Esophagus squamous epithelium (tissue), 5 donors: Measurements from ENCODE around the gene SLC22A31. TPM values are rescaled to one million over a fixed set of nuclear protein-coding genes. Genes with fewer than 3 reads are reported as not detected.

Source experiments
- DNase-seq: peaks from one replicate; lab custom pipeline; 2025; lab: John Stamatoyannopoulos, UW
- H3K27ac ChIP-seq, 4 donors: fragments of 200-600 bp; sonication (generic); one replicate each; pipeline ENCODE4 v1.5.1; 2016 to 2019; ENCODE audit warnings: mild to moderate bottlenecking in 1 of 4
- H3K27me3 ChIP-seq, 4 donors: fragments of 200-600 bp; sonication (generic); 1 replicate in 3 of 4; 2 replicates in 1 of 4; pipeline versions ENCODE4 v1.5.1 to v1.6.0; 2017 to 2021; ENCODE audit warnings: antibody characterized with exemption in 1 of 4
- H3K36me3 ChIP-seq, 3 donors: fragments of 200-600 bp; sonication (generic); one replicate each; pipeline ENCODE4 v1.5.1; 2016 to 2019
- H3K4me1 ChIP-seq, 3 donors: fragments of 200-600 bp; sonication (generic); one replicate each; pipeline ENCODE4 v1.5.1; 2017 to 2019
- H3K4me3 ChIP-seq, 4 donors: fragments of 200-600 bp; sonication (generic); 1 replicate in 3 of 4; 2 replicates in 1 of 4; pipeline ENCODE4 v1.5.1; 2016 to 2019; ENCODE audit warnings: mild to moderate bottlenecking in 2 of 4, moderate library complexity in 1 of 4
- H3K9me3 ChIP-seq, 3 donors: fragments of 200-600 bp; sonication (generic); one replicate each; pipeline ENCODE4 v1.5.1; 2016 to 2019
- CTCF ChIP-seq, 6 experiments: fragments of 450-650 bp in 4 of 6; fragments of 200-600 bp in 2 of 6; sonication (generic) in 2 of 6; IDR thresholded peaks; one replicate each; pipeline ENCODE4 v1.5.1; 2016 to 2019; ENCODE audit warnings: antibody characterized with exemption in 6 of 6, mild to moderate bottlenecking in 4 of 6, moderate library complexity in 4 of 6
- POLR2A ChIP-seq, 4 donors: fragments of 450-650 bp; IDR thresholded peaks; one replicate each; pipeline ENCODE4 v1.6.1; 2017; ENCODE audit warnings: antibody characterized with exemption in 4 of 4, mild to moderate bottlenecking in 4 of 4, moderate library complexity in 3 of 4
- WGBS, 2 donors: methylation state at CpG; one replicate each; pipeline ENCODE4 v1.1.5; 2018; 5-methylcytosine and 5-hydroxymethylcytosine counted together
- intact Hi-C: fragments of 100-400 bp; cut with DNase I; formaldehyde crosslinking; loops from one replicate; pipeline ENCODE4 v1.15.0; 2022
- total RNA-seq, 4 donors: library from RNA; depleted of rRNA; stranded (reverse); fragments of >200 nt; gene quantifications; one replicate each; pipeline ENCODE4 v1.1.0, GENCODE V29; 2016
- donor health status: DM: yes; HTN: yes; CAD: no.

Gene SLC22A31
- total RNA-seq, 4 donors from 2014 or later = not detected

GRCh38 chr16:89199241-89200123 is 855 bp downstream of the SLC22A31 start:
- H3K27ac ChIP-seq = no peak overlapping the region
- H3K27me3 ChIP-seq = peaks cover 11 to 78% (median 24%) of the 10 kb centered on the region in 4 donors
- intact Hi-C loops = no loop called here
- no peak overlapping the region for H3K4me3 ChIP-seq
- DNase-seq = no peak
- TF ChIP-seq POLR2A (IDR thresholded peaks at IDR 0.05) = no peak
- no peak for TF ChIP-seq CTCF (IDR thresholded peaks at IDR 0.05)
- no peaks in the 10 kb centered on the region for H3K9me3 ChIP-seq
- peaks cover 6 to 28% (median 13%) of the 10 kb centered on the region in 3 donors for H3K4me1 ChIP-seq
- no peaks in the 10 kb centered on the region for H3K36me3 ChIP-seq
- 55 to 65% methylated on average over 4 to 10 of the region's 22 CpGs for WGBS, 2 donors

GRCh38 chr16:89198417-89199240 is 1.7 kb downstream of the SLC22A31 start:
- H3K4me3 ChIP-seq = no peak overlapping the region
- peaks cover 11 to 75% (median 24%) of the 10 kb centered on the region in 4 donors for H3K27me3 ChIP-seq
- H3K27ac ChIP-seq = no peak overlapping the region

GRCh38 chr16:89197633-89198416 is 2.5 kb downstream of the SLC22A31 start:
- Histone ChIP-seq H3K27me3 (peaks cover 11 to 73% (median 21%) of the 10 kb centered on the region in 4 donors), H3K4me1 (peaks cover 6 to 34% (median 13%) of the 10 kb centered on the region in 3 donors), H3K27ac (no peak overlapping the region), H3K9me3 (no peaks in the 10 kb centered on the region), H3K36me3 (no peaks in the 10 kb centered on the region), H3K4me3 (no peak overlapping the region)
- intact Hi-C loops = no loop called here
- WGBS, 2 donors = 84 to 92% methylated on average over 5 to 11 of the region's 26 CpGs
- DNase-seq = no peak
- no peak for TF ChIP-seq POLR2A (IDR thresholded peaks at IDR 0.05)
- TF ChIP-seq CTCF (IDR thresholded peaks at IDR 0.05) = no peak

More at GRCh38 chr16:89198417-89199240, 1.7 kb downstream of the SLC22A31 start:
- intact Hi-C loops = no loop called here
- TF ChIP-seq CTCF (IDR thresholded peaks at IDR 0.05) = no peak
- WGBS, 2 donors = 88 to 93% methylated on average over 6 to 10 of the region's 28 CpGs
- Histone ChIP-seq H3K36me3 (no peaks in the 10 kb centered on the region), H3K4me1 (peaks cover 6 to 28% (median 13%) of the 10 kb centered on the region in 3 donors), H3K9me3 (no peaks in the 10 kb centered on the region)
- DNase-seq = no peak

GRCh38 chr16:89197033-89197632 is 3.2 kb downstream of the SLC22A31 start:
- intact Hi-C loops = no loop called here
- DNase-seq = no peak
- peaks cover 11 to 68% (median 18%) of the 10 kb centered on the region in 4 donors for H3K27me3 ChIP-seq
- WGBS, 2 donors = 72 to 77% methylated on average over 2 to 8 of the region's 13 CpGs
- TF ChIP-seq CTCF (IDR thresholded peaks at IDR 0.05) = no peak
- no peak for TF ChIP-seq POLR2A (IDR thresholded peaks at IDR 0.05)
- H3K4me1 ChIP-seq = peaks cover 8 to 33% (median 16%) of the 10 kb centered on the region in 3 donors
- H3K27ac ChIP-seq = no peak overlapping the region
- no peak overlapping the region for H3K4me3 ChIP-seq
- H3K9me3 ChIP-seq = no peaks in the 10 kb centered on the region
- H3K36me3 ChIP-seq = no peaks in the 10 kb centered on the region
